ENCODE data around the gene TOMT.

DNA sequence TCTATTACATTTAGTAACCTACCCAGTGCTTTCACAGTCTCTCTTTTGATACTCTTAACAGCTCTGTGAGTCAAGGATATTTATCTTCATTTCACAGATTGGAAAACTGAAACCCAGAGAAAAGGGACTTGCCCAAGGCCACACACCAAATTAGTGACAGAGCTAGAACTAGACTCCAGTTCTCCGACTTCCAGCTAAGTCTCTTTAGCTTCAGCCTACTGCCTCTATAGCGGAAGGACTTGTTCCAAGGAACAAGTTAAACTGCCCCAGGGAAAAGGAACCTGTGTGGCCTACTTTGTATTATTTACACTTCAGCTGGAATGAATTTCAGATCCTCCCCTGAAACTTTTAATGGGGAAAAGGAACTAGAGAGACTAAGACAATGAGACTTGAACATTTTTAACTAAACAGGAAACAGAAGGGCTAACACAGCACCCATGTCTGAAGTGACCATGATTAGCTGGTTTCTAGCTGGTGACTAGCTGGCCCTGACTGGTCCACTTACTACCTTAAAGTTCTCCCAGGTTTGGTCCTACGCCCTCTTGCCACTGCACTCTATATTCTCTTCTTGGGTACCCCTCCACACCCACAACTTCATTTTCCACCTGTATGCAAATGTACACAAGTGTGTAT is 23.8 kb upstream of the TOMT start:
- TF ChIP-seq, protein P1, sequence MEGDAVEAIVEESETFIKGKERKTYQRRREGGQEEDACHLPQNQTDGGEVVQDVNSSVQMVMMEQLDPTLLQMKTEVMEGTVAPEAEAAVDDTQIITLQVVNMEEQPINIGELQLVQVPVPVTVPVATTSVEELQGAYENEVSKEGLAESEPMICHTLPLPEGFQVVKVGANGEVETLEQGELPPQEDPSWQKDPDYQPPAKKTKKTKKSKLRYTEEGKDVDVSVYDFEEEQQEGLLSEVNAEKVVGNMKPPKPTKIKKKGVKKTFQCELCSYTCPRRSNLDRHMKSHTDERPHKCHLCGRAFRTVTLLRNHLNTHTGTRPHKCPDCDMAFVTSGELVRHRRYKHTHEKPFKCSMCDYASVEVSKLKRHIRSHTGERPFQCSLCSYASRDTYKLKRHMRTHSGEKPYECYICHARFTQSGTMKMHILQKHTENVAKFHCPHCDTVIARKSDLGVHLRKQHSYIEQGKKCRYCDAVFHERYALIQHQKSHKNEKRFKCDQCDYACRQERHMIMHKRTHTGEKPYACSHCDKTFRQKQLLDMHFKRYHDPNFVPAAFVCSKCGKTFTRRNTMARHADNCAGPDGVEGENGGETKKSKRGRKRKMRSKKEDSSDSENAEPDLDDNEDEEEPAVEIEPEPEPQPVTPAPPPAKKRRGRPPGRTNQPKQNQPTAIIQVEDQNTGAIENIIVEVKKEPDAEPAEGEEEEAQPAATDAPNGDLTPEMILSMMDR (IDR thresholded peaks at IDR 0.05 in 2 of 3, conservative IDR thresholded peaks at IDR 0.05 in 1 of 3; ENCODE audit: borderline replicate concordance in 1 of 3, insufficient read depth in 1 of 3, low read depth in 2 of 3, low read length in 2 of 3), result no peak
- TF ChIP-seq EZH2 (IDR thresholded peaks at IDR 0.05) (no peak), ATF3 (IDR thresholded peaks at IDR 0.05) (no peak), JUND (IDR thresholded peaks at IDR 0.05) (no peak), POLR2AphosphoS5 (IDR thresholded peaks at IDR 0.05; ENCODE audit: low read depth, low read length) (no peak), POLR2A (IDR thresholded peaks at IDR 0.05; ENCODE audit: borderline replicate concordance, extremely low read depth, insufficient read depth, insufficient read length) (no peak), SIN3A (IDR thresholded peaks at IDR 0.05; ENCODE audit: low read depth) (no peak), EZH2phosphoT487 (IDR thresholded peaks at IDR 0.05; ENCODE audit: borderline replicate concordance) (no peak), CEBPB (IDR thresholded peaks at IDR 0.05; ENCODE audit: low read depth) (no peak), ZNF274 (IDR thresholded peaks at IDR 0.05; ENCODE audit: low read depth, low read length) (no peak), SRF (IDR thresholded peaks at IDR 0.05; ENCODE audit: low read depth) (no peak)
- TF ChIP-seq, protein P2, sequence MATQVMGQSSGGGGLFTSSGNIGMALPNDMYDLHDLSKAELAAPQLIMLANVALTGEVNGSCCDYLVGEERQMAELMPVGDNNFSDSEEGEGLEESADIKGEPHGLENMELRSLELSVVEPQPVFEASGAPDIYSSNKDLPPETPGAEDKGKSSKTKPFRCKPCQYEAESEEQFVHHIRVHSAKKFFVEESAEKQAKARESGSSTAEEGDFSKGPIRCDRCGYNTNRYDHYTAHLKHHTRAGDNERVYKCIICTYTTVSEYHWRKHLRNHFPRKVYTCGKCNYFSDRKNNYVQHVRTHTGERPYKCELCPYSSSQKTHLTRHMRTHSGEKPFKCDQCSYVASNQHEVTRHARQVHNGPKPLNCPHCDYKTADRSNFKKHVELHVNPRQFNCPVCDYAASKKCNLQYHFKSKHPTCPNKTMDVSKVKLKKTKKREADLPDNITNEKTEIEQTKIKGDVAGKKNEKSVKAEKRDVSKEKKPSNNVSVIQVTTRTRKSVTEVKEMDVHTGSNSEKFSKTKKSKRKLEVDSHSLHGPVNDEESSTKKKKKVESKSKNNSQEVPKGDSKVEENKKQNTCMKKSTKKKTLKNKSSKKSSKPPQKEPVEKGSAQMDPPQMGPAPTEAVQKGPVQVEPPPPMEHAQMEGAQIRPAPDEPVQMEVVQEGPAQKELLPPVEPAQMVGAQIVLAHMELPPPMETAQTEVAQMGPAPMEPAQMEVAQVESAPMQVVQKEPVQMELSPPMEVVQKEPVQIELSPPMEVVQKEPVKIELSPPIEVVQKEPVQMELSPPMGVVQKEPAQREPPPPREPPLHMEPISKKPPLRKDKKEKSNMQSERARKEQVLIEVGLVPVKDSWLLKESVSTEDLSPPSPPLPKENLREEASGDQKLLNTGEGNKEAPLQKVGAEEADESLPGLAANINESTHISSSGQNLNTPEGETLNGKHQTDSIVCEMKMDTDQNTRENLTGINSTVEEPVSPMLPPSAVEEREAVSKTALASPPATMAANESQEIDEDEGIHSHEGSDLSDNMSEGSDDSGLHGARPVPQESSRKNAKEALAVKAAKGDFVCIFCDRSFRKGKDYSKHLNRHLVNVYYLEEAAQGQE (IDR thresholded peaks at IDR 0.05; ENCODE audit: low read depth), result no peak

All from HCT116 (cell line).